VCaP (cell line): Measurements from ENCODE around the gene TMEM169.

Experiments used
- H3K27ac ChIP-seq: fragments of 450-650 bp; 2 replicates; pipeline ENCODE4 v1.5.1; 2017
- TF ChIP-seq, protein P1 (sequence below): fragments of 450-650 bp; conservative IDR thresholded peaks from 2 replicates; pipeline ENCODE4 v1.5.1; 2017; ENCODE audit warnings: mild to moderate bottlenecking, moderate library complexity

TMEM169 gene

DNA sequence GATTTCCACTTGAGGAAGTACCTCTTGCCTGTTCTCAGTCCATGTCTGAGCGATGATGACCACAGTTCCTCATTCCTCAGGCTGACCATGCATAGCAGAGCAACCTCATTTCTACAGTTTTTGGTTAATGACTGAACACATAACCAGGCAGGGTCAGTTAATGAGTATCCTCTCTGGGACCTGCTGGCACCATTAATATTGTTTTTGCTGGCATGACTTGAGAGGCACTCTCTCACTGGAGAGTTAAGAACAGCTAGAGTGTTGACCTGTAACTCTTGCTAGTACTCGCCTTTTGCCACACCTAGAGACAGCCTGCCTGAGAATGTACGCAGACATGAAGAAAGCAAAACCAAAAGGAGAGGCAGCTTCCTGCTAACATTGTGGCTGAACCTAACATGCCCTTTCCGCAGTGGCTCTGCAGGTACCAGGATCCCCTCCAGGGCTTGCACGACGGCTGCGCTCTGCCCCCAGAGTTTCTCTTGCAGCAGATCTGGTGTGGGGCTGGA is 24.0 kb upstream of the TMEM169 start:
- no peak overlapping the region for H3K27ac ChIP-seq
- TF ChIP-seq, protein P1, sequence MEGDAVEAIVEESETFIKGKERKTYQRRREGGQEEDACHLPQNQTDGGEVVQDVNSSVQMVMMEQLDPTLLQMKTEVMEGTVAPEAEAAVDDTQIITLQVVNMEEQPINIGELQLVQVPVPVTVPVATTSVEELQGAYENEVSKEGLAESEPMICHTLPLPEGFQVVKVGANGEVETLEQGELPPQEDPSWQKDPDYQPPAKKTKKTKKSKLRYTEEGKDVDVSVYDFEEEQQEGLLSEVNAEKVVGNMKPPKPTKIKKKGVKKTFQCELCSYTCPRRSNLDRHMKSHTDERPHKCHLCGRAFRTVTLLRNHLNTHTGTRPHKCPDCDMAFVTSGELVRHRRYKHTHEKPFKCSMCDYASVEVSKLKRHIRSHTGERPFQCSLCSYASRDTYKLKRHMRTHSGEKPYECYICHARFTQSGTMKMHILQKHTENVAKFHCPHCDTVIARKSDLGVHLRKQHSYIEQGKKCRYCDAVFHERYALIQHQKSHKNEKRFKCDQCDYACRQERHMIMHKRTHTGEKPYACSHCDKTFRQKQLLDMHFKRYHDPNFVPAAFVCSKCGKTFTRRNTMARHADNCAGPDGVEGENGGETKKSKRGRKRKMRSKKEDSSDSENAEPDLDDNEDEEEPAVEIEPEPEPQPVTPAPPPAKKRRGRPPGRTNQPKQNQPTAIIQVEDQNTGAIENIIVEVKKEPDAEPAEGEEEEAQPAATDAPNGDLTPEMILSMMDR = no peak

DNA sequence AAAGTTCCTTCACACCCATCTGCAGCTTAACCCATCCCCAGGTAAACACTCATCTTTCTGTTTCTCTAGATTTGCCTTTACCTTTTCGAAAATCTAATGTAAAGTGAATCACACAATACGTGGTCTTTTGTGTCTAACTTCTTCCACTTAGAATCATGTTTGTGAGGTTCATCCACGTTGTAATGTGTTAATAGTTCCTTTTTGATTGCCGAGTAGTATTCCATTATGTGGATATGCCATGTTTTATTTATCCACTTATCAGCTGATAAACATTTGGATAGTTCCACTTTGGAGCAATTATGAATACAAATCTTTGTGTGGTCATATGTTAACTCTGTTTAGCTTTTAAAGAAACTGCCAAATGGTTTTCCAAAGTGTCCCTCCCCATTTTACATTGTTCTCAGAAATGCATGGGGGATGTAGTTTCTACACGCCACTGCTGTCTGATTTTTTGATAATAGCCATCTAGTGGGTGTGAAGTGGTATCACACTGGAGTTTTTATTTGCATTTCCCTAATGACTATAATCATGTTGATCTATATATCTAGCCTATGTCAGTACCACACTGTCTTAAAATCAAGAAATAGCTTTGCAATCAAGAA is 22.4 kb upstream of the TMEM169 start:
- no peak overlapping the region for H3K27ac ChIP-seq
- TF ChIP-seq, protein P1 = 0 out of 2 replicates have a peak, but pooled peaks have one; percentile 10

DNA sequence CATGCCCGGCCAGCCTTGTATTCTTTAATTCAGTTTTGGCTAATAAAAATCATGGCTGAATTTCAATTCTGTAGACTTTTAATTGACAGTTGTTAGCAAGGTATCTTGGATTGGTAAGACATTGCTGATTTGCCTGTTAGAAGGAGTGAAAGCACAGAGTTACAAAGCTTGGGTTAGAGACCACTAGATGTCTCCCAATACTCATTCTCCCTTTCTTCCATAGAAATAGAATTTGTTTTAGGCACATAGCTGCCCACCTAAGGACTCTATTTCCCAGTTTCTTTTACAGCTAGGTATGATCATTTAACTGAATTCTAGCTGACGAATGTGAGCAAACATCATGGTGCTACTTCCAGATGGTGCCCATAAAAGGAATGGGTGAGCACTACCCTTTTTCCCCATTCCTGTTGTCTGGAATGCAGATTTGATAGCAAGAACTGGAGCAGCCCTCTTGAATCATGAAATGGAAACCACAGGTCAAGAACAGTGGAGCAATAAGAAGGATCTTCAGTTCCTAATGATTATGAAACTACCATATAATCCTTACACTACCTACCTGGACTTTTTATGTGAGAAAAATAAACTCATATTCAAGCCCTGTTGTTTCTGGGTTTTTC is 17.6 kb upstream of the TMEM169 start:
- no peak overlapping the region for H3K27ac ChIP-seq
- TF ChIP-seq, protein P1 = peak; percentile 48

DNA sequence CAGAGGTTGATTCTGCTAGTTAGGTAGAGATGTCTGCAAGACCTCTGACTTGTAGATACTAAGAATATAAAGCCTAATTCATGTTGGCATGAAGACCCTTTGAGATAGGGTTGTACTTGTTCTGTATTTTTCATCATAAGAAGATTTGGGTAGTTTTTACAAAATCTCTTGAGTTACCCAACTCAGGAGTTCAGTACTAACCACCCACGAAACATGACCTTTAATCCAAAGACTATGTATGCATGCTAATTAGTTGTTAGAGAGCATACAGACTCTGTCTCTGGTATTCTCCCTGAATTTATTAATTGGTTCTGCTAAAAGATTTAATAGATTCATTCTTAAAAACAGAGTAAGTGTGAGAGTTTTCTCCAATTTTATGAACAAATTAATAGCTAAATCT is 17.1 kb upstream of the TMEM169 start:
- TF ChIP-seq, protein P1 = no peak
- H3K27ac ChIP-seq = no peak overlapping the region

DNA sequence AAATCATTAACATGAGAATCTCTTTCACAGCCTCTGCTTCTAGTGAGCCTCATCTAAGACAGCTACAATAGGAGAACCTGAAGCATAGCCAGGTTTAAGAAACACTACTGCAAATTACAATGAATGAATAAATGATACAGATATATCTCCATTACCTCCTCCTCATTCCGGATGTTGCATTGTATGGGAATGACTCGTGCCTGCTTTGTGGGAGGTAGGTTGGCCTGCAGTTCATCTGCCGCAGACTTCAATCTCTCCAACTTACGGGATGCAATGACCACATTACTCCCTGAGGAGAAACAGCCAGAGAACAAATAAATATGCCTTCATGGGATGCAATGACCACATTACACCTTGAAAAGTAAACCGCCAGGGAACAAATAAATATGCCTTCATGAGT is 15.5 kb upstream of the TMEM169 start:
- no peak overlapping the region for H3K27ac ChIP-seq
- TF ChIP-seq, protein P1 = no peak

DNA sequence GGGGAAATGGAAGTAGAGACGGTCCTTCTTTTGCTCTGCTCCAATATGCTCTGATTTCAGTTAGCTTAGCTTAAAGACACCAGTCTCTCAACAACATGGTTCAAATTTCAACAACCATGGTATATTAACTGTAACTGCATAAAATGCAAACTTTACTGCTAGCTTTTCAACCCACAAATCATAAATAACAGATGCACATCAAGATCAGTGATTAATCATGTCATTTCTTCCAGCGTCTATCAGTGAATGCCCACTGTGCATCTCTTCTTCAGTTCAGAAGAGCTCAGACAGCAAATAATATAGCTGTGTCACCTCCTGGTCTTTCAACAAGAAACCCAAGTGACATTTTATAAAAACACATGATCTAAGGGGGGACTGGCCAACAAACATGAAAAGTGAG is 12.7 kb upstream of the TMEM169 start:
- H3K27ac ChIP-seq = no peak overlapping the region
- TF ChIP-seq, protein P1 = no peak

GRCh38 chr2:216070195-216070594 is 11.5 kb upstream of the TMEM169 start:
- no peak overlapping the region for H3K27ac ChIP-seq
- TF ChIP-seq, protein P1 = no peak
